IPS-15b (cell line): ENCODE measurements around the gene MT1M.
"Not testable (repeated sequence)": the region's sequence is repeated elsewhere in the genome, so short reads cannot be mapped to it uniquely, and the experiment has no call there.

Experiments
- H3K27me3 ChIP-seq: one replicate; pipeline ENCODE4 v1.6.1; 2013; ENCODE audit warnings: low read length; ENCODE audit not compliant: control insufficient read depth, insufficient read depth
- H3K36me3 ChIP-seq: one replicate; pipeline ENCODE4 v1.6.1; 2013; ENCODE audit warnings: low read length; ENCODE audit not compliant: control insufficient read depth, insufficient read depth
- H3K4me1 ChIP-seq: one replicate; pipeline ENCODE4 v1.6.1; 2013; ENCODE audit warnings: mild to moderate bottlenecking, low read length; ENCODE audit not compliant: control insufficient read depth, insufficient read depth
- H3K4me3 ChIP-seq: one replicate; pipeline ENCODE4 v1.5.1; 2013; ENCODE audit warnings: low read depth, low read length
- H3K9ac ChIP-seq: one replicate; pipeline ENCODE4 v1.6.1; 2013; ENCODE audit warnings: low read depth, mild to moderate bottlenecking, low read length
- H3K9me3 ChIP-seq: one replicate; pipeline ENCODE4 v1.6.1; 2013; ENCODE audit warnings: mild to moderate bottlenecking, low read length; ENCODE audit not compliant: control insufficient read depth, insufficient read depth

Gene MT1M

GRCh38 chr16:56632156-56632847, at the start of gene MT1M:
Gene MT1M (plus strand): TSS chr16:56632659. CDS start chr16:56632732, 73 bp downstream.
- H3K36me3 ChIP-seq: no peaks in the 10 kb centered on the region
- H3K4me3 ChIP-seq: peak within 1 kb of the TSS; percentile 43
- no peak within 1 kb of the TSS for H3K9ac ChIP-seq
- no peaks in the 10 kb centered on the region for H3K4me1 ChIP-seq
- no peaks in the 10 kb centered on the region for H3K9me3 ChIP-seq
- H3K27me3 ChIP-seq: peaks cover 96% of the 10 kb centered on the region

- H3K4me3 ChIP-seq, H3K36me3 ChIP-seq, H3K9me3 ChIP-seq, H3K9ac ChIP-seq, H3K4me1 ChIP-seq: not testable (repeated sequence)
- H3K27me3 ChIP-seq: peaks cover 42% of the 10 kb centered on the region
Measured at GRCh38 chr16:56582911-56583310, 49.5 kb upstream of the MT1M start.

- H3K4me1 ChIP-seq: no peaks in the 10 kb centered on the region
- peaks cover 48% of the 10 kb centered on the region for H3K27me3 ChIP-seq
- H3K9ac ChIP-seq: no peak overlapping the region
Measured at GRCh38 chr16:56583351-56584168, 48.9 kb upstream of the MT1M start.

GRCh38 chr16:56584276-56584675, 48.2 kb upstream of the MT1M start:
- no peaks in the 10 kb centered on the region for H3K36me3 ChIP-seq
- no peaks in the 10 kb centered on the region for H3K9me3 ChIP-seq
- no peaks in the 10 kb centered on the region for H3K4me1 ChIP-seq
- no peak overlapping the region for H3K9ac ChIP-seq
- H3K4me3 ChIP-seq: no peak overlapping the region
- H3K27me3 ChIP-seq: peaks cover 55% of the 10 kb centered on the region

More at GRCh38 chr16:56583351-56584168, 48.9 kb upstream of the MT1M start:
- no peak overlapping the region for H3K4me3 ChIP-seq
- no peaks in the 10 kb centered on the region for H3K9me3 ChIP-seq
- H3K36me3 ChIP-seq: no peaks in the 10 kb centered on the region

GRCh38 chr16:56588781-56589140, 43.7 kb upstream of the MT1M start:
- no peaks in the 10 kb centered on the region for H3K4me1 ChIP-seq

GRCh38 chr16:56589141-56590039, 43.1 kb upstream of the MT1M start, which contains the start of gene MT3:
Gene MT3 (plus strand): TSS chr16:56589528. CDS start chr16:56589591, 63 bp downstream.
- H3K9me3 ChIP-seq: no peaks in the 10 kb centered on the region
- no peak within 1 kb of the TSS for H3K9ac ChIP-seq
- peaks cover 74% of the 10 kb centered on the region for H3K27me3 ChIP-seq
- H3K36me3 ChIP-seq: no peaks in the 10 kb centered on the region
- H3K4me3 ChIP-seq: peak within 1 kb of the TSS; percentile 62
- H3K4me1 ChIP-seq: no peaks in the 10 kb centered on the region

More at GRCh38 chr16:56588781-56589140, 43.7 kb upstream of the MT1M start:
- Histone ChIP-seq H3K27me3 (peaks cover 72% of the 10 kb centered on the region), H3K36me3 (no peaks in the 10 kb centered on the region), H3K9me3 (no peaks in the 10 kb centered on the region), H3K9ac (no peak overlapping the region), H3K4me3 (peak overlapping the region; percentile 62)

- no peak overlapping the region for H3K4me3 ChIP-seq
- peaks cover 62% of the 10 kb centered on the region for H3K27me3 ChIP-seq
- no peaks in the 10 kb centered on the region for H3K36me3 ChIP-seq
- no peaks in the 10 kb centered on the region for H3K9me3 ChIP-seq
- H3K9ac ChIP-seq: no peak overlapping the region
- no peaks in the 10 kb centered on the region for H3K4me1 ChIP-seq
Measured at GRCh38 chr16:56591377-56592060, 40.9 kb upstream of the MT1M start.

GRCh38 chr16:56593573-56594291, 38.7 kb upstream of the MT1M start:
- no peaks in the 10 kb centered on the region for H3K9me3 ChIP-seq
- H3K4me1 ChIP-seq: no peaks in the 10 kb centered on the region
- no peak overlapping the region for H3K9ac ChIP-seq
- no peaks in the 10 kb centered on the region for H3K36me3 ChIP-seq
- H3K4me3 ChIP-seq: no peak overlapping the region
- peaks cover 40% of the 10 kb centered on the region for H3K27me3 ChIP-seq

GRCh38 chr16:56594292-56594619, 38.2 kb upstream of the MT1M start:
- Histone ChIP-seq H3K4me3 (no peak overlapping the region), H3K4me1 (no peaks in the 10 kb centered on the region), H3K9me3 (no peaks in the 10 kb centered on the region), H3K36me3 (no peaks in the 10 kb centered on the region), H3K27me3 (peaks cover 35% of the 10 kb centered on the region), H3K9ac (no peak overlapping the region)

GRCh38 chr16:56600398-56600999, 32.0 kb upstream of the MT1M start:
- H3K9me3 ChIP-seq: no peaks in the 10 kb centered on the region
- H3K4me1 ChIP-seq: no peaks in the 10 kb centered on the region
- no peaks in the 10 kb centered on the region for H3K36me3 ChIP-seq
- peaks cover 17% of the 10 kb centered on the region for H3K27me3 ChIP-seq
- no peak overlapping the region for H3K4me3 ChIP-seq
- H3K9ac ChIP-seq: no peak overlapping the region
